EL (cell line): ENCODE results near the gene NPNT.
"Not testable (repeated sequence)": the region's sequence is repeated elsewhere in the genome, so short reads cannot be mapped to it uniquely, and the experiment has no call there.

Experiments
- DNase-seq: peaks from one replicate; pipeline ENCODE4 v3.0.0-alpha.2; 2016

The NPNT gene

DNA sequence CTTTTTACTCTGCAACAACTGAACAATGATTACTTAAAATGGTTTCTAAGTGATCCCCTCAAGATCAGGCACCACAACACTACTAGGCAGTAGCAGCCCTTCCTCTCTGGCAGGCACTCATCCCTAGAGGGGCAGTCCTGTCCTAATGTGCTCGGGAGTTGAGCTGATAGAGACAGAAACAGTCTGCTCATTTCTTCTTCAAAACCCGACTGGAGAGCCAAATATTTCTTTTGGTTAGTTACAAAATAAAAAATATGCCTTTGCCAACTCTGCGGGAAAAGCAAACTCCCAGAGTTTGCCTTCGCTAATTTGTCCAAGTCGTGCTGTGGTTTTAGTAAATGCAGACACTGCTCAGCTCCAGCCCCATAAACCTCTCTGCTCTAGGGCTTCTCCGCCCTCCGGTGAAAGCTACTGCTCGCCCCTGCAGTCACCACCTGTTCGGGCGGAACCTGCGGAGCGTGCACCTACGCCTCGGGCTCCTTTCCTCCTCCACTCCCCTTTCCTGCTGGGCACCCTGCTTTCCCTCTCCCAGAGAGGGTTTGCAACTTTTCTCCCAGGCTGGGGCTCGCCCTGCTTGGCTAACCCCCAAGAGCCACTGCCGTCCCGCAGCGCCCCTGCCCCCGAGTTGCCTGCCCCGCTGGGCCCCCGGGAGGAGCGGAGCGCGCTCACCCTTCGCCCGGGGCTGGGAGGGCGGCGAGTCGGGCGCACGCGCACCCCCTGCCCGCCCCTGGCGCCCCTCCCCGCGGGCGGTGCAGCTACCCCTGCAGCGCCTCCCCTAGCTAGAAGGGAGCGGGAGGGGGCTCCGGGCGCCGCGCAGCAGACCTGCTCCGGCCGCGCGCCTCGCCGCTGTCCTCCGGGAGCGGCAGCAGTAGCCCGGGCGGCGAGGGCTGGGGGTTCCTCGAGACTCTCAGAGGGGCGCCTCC, at the start of gene NPNT:
NPNT (plus strand) TSS at position 812 of the 923 bp plus-strand sequence. CDS start 182 bp downstream, outside the sequence.
- no peak for DNase-seq

GRCh38 chr4:105845559-105845958, 49.7 kb upstream of the NPNT start:
- DNase-seq = no peak

GRCh38 chr4:105848359-105848758, 46.9 kb upstream of the NPNT start:
- DNase-seq = not testable (repeated sequence)

- no peak for DNase-seq
Measured at GRCh38 chr4:105851196-105851595, 44.1 kb upstream of the NPNT start.

GRCh38 chr4:105852230-105852629, 43.0 kb upstream of the NPNT start:
- not testable (repeated sequence) for DNase-seq

GRCh38 chr4:105858466-105859040, 36.7 kb upstream of the NPNT start:
- no peak for DNase-seq

DNA sequence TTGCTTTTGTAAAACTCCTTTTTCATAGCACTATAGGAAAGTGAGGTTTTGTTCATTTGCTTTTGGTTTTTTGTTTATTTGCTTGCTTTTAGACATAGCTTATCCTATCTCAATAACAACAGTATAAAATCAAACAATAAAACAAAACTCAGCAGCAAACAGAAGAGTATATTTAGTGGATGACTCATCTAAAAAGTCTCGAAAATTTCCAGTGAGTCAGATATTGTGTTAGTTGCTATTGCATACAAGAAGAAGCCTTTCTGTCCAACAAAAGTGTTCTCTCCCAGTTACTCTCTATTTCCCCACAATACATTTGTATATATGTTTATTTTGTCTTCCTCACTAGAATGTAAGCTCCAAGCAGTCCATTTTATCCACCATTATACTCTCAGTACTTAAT, 36.0 kb upstream of the NPNT start:
- peak; percentile 62 for DNase-seq

GRCh38 chr4:105870963-105871362, 24.3 kb upstream of the NPNT start:
- no peak for DNase-seq

- no peak for DNase-seq
Measured at GRCh38 chr4:105871997-105872396, 23.3 kb upstream of the NPNT start.

DNA sequence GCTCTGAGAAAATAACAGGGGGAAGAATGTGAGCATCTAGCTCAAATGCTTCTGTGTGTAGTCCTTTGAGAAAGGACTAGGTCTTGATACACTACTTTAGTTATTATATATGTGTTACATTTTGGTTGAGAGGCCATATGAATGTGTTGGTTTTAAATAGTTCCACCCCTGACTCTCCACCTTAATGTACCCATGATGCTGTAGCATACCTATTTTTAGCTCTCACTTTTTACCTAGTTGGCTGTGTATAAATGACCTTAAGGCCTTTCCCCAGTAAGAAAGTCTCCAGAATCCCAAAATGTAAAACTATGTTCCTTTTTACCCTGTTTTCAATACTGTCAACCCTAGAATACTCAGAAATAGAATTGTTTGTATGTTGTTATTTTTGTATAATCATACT, 20.0 kb upstream of the NPNT start:
- DNase-seq = no peak

- DNase-seq = no peak
Measured at GRCh38 chr4:105878668-105879067, 16.6 kb upstream of the NPNT start.

GRCh38 chr4:105887508-105887907, 7.8 kb upstream of the NPNT start:
- DNase-seq = no peak

DNA sequence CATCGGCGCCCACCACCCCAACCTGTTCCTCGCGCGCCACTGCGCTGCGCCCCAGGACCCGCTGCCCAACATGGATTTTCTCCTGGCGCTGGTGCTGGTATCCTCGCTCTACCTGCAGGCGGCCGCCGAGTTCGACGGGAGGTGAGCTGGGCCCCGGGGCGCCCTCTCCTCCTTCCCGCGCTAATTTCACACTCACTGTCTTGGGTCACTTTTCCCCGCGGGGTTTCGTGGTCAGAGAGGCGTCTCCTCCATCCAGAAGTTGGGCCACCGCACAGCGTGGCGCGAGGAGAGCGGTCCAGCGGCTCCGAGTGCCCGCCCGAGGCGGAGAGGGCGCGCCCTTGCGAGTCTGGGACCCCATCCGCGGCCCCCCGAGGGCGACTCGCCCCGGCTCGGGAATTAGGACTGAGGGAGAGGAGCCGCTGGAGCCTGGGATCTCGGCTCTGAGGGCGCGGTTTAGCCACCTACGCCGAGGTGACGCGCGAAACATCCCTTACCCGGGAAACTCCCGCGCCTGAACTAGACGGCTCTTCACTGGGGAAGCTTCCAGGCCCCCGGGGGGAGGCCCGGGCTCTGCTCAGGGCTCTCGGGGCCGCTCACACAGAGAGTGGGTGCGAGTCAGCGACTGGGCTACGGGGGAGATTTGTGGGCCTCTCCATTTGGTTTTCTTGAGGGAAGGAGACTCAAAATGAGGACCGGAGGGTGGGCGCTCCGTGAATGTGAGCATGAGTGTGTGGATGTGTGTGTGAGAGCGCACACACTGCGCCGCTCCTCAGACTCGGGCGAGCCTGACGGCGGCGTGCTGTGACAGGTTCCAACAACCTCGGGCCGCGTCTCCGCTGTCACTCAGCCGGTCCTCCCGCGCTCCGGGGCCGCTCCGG, 551 bp downstream of the NPNT start:
- DNase-seq = no peak

GRCh38 chr4:105896461-105896942, 1.2 kb downstream of the NPNT start:
- DNase-seq = no peak

DNA sequence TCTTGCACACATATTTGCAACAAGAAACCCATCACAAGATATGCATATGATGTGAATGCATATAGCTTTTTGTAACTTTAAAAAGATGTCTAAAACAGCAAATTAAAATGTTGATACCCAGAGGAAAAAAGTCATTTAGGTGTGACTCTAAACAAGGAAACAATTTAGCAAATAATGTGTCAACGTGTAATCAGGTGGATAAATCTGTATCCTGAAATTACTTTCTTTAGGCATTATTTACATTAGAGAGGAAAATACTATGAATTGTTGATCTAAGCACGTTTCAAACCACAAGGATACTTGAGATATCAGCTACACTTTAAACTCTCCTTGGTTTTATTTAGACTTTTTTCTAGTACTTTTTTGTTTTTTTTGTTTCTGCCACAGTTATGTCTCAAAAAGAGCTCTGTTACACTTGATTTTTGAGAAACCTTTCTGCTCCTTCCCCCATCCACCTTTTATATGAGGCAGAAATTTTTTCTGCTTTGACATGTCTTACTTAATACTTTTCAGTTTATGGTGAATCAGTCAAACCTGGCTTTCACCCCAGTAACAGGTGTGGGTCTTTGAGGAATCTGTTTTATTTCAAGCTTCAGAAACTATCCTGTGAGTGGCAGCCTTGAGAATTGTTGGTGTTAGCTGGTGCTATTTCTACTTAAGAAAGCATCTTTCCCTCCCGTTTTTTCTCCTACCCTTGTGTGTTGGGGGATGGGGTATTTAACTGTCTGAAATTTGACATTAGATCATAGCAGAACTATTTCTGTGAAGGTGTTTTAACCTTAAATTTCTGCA, 1.9 kb downstream of the NPNT start:
- DNase-seq = no peak

- no peak for DNase-seq
Measured at GRCh38 chr4:105900541-105900940, 5.3 kb downstream of the NPNT start.

- DNase-seq = no peak
Measured at GRCh38 chr4:105902550-105903262, 7.4 kb downstream of the NPNT start.

GRCh38 chr4:105909787-105910281, 14.6 kb downstream of the NPNT start:
- no peak for DNase-seq

DNA sequence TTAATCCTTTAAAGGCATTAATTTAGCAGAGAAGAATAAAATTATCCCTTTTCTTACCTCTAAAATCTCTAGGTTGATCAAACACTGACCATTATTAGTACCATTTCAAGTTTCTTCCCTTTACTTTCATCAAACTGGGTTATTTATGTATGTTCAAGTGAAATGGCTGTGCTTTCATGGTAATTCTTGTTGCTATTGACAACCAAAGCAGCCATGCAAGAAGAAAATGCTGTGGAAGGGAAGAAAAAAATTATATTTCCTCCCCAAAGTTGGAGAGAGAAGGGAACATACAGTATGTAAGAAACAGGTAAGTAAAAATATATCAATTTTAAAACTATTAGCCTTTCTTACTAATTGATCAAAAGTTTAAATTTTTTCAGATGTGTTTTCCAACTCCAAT, 16.2 kb downstream of the NPNT start:
- no peak for DNase-seq

- no peak for DNase-seq
Measured at GRCh38 chr4:105912633-105913032, 17.4 kb downstream of the NPNT start.

DNA sequence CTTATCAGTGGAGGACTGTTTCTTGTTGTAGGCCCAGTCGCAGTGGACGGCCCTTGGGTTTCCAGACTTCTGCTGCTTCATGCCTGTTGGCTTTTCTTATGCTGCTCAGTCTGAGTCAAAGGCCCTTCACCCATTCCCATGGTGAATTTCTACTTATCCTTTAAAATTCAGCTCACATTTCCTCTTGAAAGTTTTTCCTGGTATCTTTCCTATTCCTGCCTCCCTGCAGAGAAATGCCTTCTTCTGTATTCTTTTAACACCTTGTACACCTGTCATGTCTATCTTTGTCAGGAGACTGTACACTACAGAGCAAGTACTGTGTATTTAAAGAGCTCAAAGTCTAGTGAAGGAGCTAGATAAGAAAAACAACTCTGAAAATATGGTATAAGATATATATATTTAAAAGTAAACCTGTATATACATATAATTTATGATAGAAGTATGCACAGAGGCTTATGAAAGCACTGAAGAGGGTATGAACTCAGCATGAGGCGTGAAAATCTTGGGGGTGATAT, 22.0 kb downstream of the NPNT start:
- no peak for DNase-seq
